Measurements from ENCODE around the gene ZNF860.
"Not testable (repeated sequence)": the region's sequence is repeated elsewhere in the genome, so short reads cannot be mapped to it uniquely, and the experiment has no call there.

The ZNF860 gene

DNA sequence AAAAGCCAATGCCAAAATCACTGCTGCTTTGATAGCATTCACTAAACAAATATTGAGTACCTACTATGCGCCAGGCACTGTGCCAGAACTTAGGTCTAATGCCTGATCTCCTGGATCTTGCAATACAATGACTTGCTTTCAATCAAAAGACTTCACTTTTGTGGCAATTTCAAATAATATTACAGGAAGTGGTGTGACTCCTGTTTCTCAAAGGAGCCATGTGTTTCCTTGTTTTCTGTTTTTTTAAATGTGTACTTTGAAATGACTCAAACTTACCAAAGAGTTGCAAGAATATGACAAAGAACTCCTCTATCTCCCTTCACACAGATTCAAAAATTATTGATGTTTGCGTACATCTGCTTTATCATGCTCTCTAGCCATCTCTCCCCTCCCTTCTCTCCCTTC lies 18.7 kb upstream of the ZNF860 start:
- DNase-seq, result no peak

- DNase-seq, result no peak
Measured at GRCh38 chr3:31966978-31967591, 14.5 kb upstream of the ZNF860 start.

- no peak for DNase-seq
Measured at GRCh38 chr3:31967592-31967991, 14.0 kb upstream of the ZNF860 start.

GRCh38 chr3:31968369-31968926 lies 13.1 kb upstream of the ZNF860 start:
- DNase-seq, result no peak

DNA sequence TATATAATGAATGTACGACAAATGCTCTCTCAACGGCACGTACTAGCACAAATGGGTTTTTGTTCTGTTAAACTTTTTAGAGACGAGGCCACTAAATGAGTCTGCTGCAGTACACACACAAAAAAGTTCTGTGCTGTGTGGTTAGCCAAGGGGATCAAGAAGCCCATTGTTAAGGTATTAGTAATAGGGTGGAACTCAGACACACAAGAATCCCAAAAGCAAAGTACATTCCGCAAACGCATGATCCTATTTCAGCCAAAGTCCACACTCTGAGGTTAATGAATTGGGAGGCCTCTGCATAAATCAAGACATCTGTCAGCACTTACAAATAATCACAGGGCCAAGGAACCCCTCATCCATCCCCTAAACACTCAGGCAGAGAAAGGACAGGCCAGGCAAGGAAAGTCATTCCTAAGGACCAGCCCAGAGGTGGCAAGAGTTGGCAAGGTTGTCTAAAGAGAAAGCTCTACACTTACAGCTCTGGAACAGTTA lies 12.6 kb upstream of the ZNF860 start:
- DNase-seq, result no peak

- no peak for DNase-seq
Measured at GRCh38 chr3:31971607-31972006, 9.9 kb upstream of the ZNF860 start.

GRCh38 chr3:31973081-31973480 lies 8.5 kb upstream of the ZNF860 start:
- DNase-seq, result no peak

- DNase-seq, result no peak
Measured at GRCh38 chr3:31973837-31974236, 7.7 kb upstream of the ZNF860 start.

DNA sequence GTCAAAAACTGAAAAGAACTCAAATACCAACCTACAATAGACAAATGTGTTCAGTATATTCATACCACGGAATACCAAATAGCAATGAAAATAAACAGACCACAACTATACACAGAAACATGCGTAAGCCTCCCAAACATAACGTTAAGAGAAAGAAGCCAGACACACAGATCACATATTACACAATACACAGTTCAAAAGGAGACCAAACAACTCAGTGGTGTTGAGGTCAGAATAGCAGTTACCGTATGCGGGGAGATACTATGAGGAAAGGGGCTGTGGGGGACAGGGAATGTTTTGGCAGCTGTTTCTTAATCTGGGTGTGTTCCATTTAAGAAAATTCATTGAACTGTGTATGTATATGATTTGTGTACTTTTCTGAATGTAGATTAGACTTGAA lies 7.1 kb upstream of the ZNF860 start:
- no peak for DNase-seq

DNA sequence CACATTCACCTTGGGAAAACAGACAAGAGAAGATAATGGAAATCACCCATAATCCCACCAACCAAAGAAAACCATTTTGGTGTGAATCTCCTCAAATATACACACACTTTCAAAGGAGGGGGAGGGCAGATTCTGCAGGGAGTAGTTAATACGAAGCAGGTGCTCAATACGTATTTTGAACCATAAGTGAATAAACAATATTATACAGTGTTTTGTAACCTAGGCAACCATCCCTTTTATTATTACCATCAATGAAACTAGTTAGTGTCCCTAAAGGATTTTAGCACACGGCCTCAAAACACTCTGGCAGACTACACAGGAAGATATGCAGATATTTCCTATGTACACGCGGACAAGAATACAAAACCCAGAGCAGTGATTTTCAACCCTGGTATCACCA lies 6.6 kb upstream of the ZNF860 start:
- no peak for DNase-seq

DNA sequence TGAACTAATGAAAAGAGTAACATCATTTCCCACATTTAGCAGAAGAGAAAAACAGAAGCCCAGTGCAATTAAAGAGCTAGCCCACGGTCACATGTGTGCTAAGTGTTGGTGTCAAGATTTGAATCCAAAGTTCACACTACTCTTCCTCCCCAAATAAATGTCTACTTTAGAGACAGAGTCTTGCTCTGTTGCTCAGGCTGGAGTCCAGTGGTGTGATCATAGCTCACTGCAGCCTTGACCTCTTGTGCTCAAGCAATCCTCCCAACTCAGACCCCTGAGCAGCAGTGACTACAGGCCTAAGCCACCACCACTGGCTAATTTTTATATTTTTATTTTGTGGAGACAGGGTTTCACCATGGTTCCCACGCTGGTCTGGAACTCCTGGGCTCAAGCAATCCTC lies 5.2 kb upstream of the ZNF860 start:
- DNase-seq, result no peak

- DNase-seq, result no peak
Measured at GRCh38 chr3:31977736-31978135, 3.8 kb upstream of the ZNF860 start.

GRCh38 chr3:31978553-31978952 lies 3.0 kb upstream of the ZNF860 start:
- DNase-seq, result no peak

DNA sequence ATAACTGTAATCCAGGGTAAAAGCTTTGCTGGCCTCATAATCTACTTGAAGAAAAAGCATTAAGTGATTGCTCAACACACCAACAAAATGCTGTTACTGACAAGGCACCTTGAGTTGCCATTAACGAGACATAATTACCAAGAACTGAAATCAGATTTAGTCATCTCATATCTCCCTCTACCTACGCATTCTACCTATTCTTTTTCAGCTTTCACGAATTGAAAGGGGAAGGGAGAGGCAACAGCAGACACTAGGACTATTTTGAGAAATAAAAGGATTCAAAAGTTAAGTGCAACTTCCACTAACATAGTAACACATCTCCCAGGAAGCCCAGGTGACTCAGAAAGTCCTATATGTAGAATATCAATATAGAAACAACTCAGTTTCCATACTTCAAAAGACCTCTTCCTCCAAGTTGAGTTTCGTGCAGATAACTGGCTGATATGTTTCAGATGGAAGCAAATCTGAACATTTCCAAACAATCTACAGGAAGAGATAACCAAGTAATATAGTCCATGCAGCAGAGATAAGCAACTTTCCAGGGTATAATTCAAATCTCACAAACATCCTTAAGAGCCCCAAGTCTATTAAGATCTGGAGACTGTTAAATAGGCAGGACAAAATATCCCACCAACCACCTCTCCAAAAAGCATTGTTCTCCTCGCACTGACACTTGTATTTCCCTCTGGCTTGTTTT lies 2.4 kb upstream of the ZNF860 start:
- no peak for DNase-seq

DNA sequence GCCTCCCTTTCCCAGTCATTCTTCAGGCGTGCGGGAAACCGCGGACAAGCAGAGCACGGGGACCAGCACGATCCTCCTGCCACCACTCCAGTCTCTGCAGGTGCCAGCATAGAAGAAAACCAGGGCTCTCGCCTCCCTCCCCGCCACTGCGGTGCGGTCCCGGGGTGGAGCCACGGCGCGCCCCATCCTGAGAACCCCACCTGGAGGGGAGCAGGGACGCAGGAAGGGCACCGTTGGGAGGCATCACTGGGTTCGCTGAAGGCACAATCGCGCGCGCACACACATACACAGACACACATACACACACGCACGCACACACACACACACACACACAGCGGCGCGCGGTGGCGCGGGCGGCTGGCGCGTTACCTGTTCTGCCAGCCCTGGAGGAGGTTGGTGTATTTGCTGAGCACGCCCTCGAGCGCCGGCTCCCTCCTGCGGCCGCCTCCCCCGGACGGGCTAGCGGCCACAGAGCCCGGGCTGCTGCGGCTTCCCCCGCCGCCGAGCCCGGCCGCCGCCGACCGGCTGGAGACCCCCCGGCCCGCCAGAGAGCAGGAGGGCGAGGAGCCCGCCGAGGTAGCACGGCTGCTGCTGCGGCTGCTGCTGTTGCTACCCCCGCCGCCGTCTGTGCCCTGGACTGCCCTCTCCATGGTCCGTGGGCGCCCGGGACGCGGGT lies 882 bp upstream of the ZNF860 start:
- no peak for DNase-seq

DNA sequence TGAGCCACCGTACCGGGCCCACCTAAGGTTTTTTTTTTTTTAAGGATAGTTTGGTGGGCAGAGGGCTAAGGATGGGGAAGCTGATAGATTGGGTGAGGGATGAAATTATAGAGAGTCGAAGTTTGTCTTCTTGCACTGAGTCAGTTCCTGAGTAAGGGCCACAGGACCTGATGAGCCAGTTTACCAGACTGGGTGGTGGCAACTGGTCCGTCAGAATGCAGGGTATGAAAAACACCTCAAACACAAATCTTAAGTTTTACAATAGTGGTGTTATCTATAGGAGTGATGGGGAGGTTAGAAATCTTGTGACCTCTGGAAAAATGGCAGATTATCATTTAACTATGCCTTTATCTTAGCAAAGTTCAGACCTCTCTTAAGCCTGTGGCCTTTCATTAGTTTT lies 2.8 kb downstream of the ZNF860 start:
- DNase-seq, result no peak

- DNase-seq, result no peak
Measured at GRCh38 chr3:31985831-31986230, 4.3 kb downstream of the ZNF860 start.

DNA sequence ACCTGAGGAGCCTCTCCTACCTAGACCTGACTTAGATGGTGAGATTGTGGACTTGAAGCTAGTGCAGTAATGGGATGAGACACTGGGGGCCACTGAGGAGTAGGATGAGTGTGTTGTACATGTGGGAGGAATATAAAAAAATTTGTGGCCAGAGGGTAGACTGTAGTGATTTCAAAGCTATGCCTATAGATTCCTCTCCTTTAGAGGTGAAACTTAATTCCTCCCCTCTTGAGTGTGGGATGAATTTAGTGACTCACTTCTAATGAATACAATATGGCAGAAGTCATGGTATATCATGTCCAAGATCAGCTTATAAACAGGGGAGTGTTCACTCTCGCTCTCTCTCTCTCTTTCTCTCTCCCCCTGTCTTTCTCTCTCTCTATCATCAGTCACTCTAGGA lies 6.7 kb downstream of the ZNF860 start:
- no peak for DNase-seq

- not testable (repeated sequence) for DNase-seq
Measured at GRCh38 chr3:31992995-31993394, 11.4 kb downstream of the ZNF860 start.

- no peak for DNase-seq
Measured at GRCh38 chr3:31993843-31994242, 12.3 kb downstream of the ZNF860 start.

DNA sequence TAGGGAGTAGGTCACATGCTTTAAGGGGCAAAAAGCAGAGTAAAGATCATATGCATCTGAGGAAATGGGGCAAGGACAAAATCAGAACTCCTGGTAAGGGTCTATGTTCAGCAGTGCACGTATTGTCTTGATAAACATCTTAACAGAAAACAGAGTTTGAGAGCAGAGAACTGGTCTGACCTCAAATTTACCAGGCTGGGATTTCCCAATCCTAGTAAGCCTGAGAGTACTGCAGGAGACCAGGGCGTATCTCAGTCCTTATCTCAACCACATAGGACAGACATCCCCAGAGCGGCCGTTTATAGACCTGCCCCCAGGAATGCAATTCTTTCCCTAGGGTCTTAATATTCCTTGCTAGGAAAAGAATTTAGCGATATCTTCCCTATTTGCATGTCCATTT lies 13.5 kb downstream of the ZNF860 start:
- DNase-seq, result not testable (repeated sequence)

GRCh38 chr3:31996195-31996594 lies 14.6 kb downstream of the ZNF860 start:
- DNase-seq, result no peak

- no peak for DNase-seq
Measured at GRCh38 chr3:31997500-31997899, 15.9 kb downstream of the ZNF860 start.

DNA sequence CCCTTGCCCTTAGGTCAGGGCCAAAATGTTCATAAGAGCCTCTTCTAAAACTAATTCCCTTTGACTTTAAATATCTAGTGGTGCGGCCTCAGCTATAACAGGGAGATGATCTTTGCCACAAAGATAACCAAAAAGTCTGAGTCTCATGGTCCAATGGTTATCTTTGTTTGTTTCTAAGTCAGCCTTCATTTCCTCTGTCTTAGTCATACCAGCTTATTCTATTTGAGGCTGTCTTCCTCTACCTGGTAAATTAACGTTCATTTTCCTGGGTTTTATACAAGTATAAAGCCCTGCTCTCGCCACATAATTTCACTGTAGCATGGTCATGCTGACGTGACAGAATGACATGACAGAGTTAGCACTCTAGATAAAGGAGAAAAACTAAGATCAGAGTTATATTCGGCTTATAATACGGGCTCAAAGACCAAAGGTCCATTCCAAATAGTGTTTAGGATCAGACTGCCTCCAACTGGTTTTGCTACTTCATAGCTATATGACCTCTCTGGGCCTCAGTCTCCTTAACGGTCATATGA lies 18.4 kb downstream of the ZNF860 start:
- DNase-seq, result no peak

All from OCI-M1 (cell line).